GM12891 (cell line): ENCODE results near the gene RNF183.

Experiments
- PAX5 ChIP-seq: IDR thresholded peaks from 2 replicates; pipeline ENCODE4 v1.6.1; 2011; ENCODE audit warnings: low read length, moderate library complexity, mild to moderate bottlenecking; ENCODE audit not compliant: insufficient read depth, severe bottlenecking
- POLR2A ChIP-seq: IDR thresholded peaks from 2 replicates; pipeline ENCODE4 v1.6.1; 2011; ENCODE audit warnings: low read depth, low read length, control low read depth
- POLR2AphosphoS5 ChIP-seq: IDR thresholded peaks from 2 replicates; pipeline ENCODE4 v1.6.1; 2011; ENCODE audit warnings: low read depth, low read length, control low read depth
- SPI1 ChIP-seq: IDR thresholded peaks from 2 replicates; pipeline ENCODE4 v1.6.1; 2011; ENCODE audit warnings: low read depth, low read length, control low read depth

GRCh38 chr9:113290052-113290607 is 13.0 kb downstream of the RNF183 start:
- TF ChIP-seq POLR2AphosphoS5: no peak
- no peak for TF ChIP-seq POLR2A
- TF ChIP-seq PAX5: no peak
- TF ChIP-seq SPI1: no peak
